ENCODE results near the gene ABRACL.

- TF ChIP-seq SUZ12 (IDR thresholded peaks at IDR 0.05; ENCODE audit: extremely low read depth, insufficient read depth, insufficient read length) (no peak), ZNF274 (IDR thresholded peaks at IDR 0.05; ENCODE audit: low read depth, low read length) (no peak), YY1 (IDR thresholded peaks at IDR 0.05; ENCODE audit: insufficient read depth, insufficient read length) (no peak)
Observed at GRCh38 chr6:139010674-139011073, 17.9 kb upstream of the ABRACL start.
